HG02571 (cell line): ENCODE measurements around the gene GCNT4.

Source experiments
- ATAC-seq: cut with Tn5 transposase; IDR thresholded peaks from one replicate; pipeline ENCODE4 v1.9.1; 2021; ENCODE audit warnings: mild to moderate bottlenecking, moderate library complexity; ENCODE audit not compliant: unreplicated experiment

GCNT4 gene

GRCh38 chr5:75018805-75019587, 33.4 kb downstream of the GCNT4 start:
- ATAC-seq = no peak

- no peak for ATAC-seq
Observed at GRCh38 chr5:75017971-75018370, 34.4 kb downstream of the GCNT4 start.

GRCh38 chr5:75016896-75017295, 35.5 kb downstream of the GCNT4 start:
- no peak for ATAC-seq

GRCh38 chr5:75012748-75013147, 39.6 kb downstream of the GCNT4 start:
- no peak for ATAC-seq

- ATAC-seq = no peak
Observed at GRCh38 chr5:75010838-75011237, 41.5 kb downstream of the GCNT4 start.

- no peak for ATAC-seq
Observed at GRCh38 chr5:75009556-75010345, 42.6 kb downstream of the GCNT4 start.

GRCh38 chr5:75006865-75007822, 45.2 kb downstream of the GCNT4 start:
- ATAC-seq = no peak

GRCh38 chr5:75005561-75005960, 46.8 kb downstream of the GCNT4 start:
- ATAC-seq = no peak
